GM19099 (cell line): ENCODE data around the gene SPATS2L.

Source experiments
- POLR2A ChIP-seq: IDR thresholded peaks from 3 replicates; pipeline ENCODE4 v1.6.1; 2011; ENCODE audit warnings: low read depth; ENCODE audit not compliant: insufficient read length; ENCODE audit errors: extremely low read depth

Gene SPATS2L

GRCh38 chr2:200482194-200482593 is 175.7 kb downstream of the SPATS2L start:
- TF ChIP-seq POLR2A = no peak

DNA sequence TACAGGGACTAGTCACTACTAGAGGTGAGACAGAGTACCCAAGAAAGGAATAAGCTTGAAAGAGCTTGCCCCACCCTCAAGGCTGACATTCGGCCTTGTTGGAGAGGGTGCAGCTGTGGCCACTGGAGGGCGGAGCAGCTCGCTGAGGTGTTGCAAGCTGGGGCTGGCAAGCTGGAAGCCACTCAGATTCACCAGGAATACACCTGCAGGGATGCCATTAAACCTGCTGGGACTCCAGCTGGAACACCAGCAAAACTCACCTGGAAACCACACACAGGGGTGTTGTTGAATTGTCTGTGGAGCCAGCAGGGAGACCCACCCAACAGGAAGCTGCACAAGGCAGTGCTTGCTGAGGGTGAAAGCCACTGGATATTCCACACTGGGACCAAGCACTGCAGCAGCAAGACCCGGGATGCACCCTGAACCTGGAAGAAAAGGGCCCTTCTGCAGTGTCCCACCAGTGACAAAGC is 177.3 kb downstream of the SPATS2L start:
- no peak for TF ChIP-seq POLR2A

DNA sequence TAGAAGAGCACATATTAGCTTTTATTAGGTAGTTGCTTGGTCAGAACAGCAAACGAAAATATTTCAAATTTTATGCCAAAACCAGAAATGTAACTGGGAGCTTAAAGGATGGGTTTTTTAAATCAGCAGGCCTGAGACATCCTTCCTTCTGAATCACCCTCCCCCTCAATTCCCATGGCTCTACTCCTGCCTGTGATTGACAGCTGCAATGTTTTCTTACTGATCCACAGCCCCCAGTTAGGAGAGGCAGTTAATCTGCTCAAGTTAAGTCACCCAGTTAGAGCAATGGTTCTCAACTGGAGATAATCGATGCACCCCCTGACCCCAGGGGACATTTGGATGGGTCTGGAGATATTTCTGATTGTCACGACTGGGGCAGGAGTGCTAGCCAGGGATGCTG is 178.4 kb downstream of the SPATS2L start:
- no peak for TF ChIP-seq POLR2A

- no peak for TF ChIP-seq POLR2A
These were observed 180.0 kb downstream of the SPATS2L start for GRCh38 chr2:200486529-200486928.

- no peak for TF ChIP-seq POLR2A
These were observed 181.7 kb downstream of the SPATS2L start for GRCh38 chr2:200488169-200488568.

GRCh38 chr2:200490001-200490400 is 183.5 kb downstream of the SPATS2L start:
- no peak for TF ChIP-seq POLR2A

- TF ChIP-seq POLR2A = no peak
These were observed 186.2 kb downstream of the SPATS2L start for GRCh38 chr2:200492656-200493055.

DNA sequence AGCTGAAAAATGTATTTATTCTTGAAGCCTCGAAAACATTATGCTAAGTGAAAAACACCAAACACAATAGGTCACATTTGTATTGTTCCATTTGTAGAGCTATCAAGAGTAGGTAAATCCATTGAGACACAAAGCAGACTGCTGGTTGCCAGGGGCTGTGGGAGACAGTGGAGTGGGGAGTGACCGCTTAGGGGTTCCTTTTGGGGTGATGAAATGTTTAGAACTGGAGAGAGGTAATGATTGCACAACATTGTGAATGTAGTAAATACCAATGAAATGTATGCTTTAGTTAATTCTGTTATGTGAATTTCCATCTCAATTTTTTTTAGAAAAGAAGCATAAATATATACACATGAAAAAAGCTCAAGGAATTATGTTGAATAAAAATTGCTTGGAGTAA is 187.6 kb downstream of the SPATS2L start:
- TF ChIP-seq POLR2A = no peak

DNA sequence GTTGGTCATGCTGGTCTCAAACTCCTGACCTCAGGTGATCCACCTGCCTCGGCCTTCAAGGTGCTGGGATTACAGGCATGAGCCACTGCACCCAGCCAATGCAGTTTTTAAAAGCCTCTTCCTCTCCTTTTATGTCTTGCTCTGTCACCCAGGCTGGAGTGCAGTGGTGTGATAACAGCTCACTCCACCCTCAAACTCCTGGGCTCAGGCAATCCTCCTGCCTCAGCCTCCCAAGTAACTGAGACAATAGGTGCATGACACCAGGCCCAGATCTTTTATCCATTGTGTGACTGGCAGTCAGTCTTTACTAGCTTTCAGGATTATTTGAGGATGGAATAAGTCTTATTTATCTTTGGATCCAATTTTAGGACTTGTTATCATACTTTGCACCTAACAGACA is 190.2 kb downstream of the SPATS2L start:
- no peak for TF ChIP-seq POLR2A

- no peak for TF ChIP-seq POLR2A
These were observed 192.1 kb downstream of the SPATS2L start for GRCh38 chr2:200498402-200499162.

- TF ChIP-seq POLR2A = no peak
These were observed 195.7 kb downstream of the SPATS2L start for GRCh38 chr2:200502196-200502595.

DNA sequence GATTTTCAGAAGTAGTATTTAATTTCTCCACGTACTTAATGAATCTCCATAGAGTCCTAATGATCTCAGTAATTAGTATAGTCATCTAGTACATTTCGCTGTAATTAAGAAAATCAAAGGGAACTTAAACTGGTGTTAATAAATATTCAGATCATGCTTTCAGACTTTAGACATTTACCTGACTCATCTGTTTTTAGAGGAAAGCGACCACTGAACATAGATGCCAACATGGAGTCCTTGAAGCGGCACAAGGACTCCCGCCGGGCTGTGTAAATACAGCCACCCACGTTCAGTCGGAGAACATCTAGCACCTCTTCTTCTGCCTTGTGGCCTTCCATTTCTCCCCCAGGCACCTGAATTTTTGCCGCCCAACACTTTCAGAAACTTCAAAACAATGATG is 200.2 kb downstream of the SPATS2L start:
- no peak for TF ChIP-seq POLR2A

DNA sequence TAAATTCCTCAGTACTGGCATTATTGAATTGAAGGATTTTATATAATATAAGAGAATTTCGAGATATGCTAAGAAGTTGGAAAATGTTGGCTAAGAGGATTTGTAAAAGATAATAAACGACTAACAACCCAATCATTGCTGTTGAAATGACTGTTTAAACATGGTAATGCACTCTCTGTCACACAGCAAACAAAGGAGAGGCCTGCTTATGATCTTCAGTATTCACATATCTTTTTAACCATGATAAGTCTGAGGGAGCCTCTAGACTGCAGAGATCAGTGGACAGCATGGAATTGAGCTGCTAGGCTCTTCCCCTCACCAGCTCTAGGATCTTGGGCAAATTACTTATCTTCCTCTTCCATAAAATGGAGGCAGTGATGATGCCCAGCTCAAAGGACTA is 200.7 kb downstream of the SPATS2L start:
- TF ChIP-seq POLR2A = no peak

DNA sequence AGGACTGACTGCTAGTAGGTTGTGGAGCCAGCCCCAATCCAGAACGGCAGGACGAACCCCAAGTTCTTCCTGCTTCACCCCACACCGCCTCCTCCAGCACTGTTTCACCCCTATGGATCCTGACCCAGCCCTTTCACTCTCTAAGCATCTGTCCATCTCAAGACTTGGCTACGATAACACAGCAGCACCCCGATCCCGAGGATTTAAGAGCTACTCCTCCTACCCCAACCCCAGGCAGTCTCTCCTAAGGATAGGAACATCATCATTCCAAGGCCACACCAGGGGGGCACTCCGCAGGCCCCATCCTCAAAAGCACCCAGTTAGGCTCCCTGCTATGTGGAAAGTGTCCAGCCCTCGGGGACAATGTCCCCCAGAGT is 202.7 kb downstream of the SPATS2L start:
- no peak for TF ChIP-seq POLR2A

GRCh38 chr2:200509612-200510433 is 203.3 kb downstream of the SPATS2L start, which contains the start of gene KCTD18:
Gene KCTD18, minus strand, starts transcription at chr2:200510068. Its CDS starts 3,052 bp downstream, at chr2:200507016.
- peak; percentile 87 for TF ChIP-seq POLR2A

DNA sequence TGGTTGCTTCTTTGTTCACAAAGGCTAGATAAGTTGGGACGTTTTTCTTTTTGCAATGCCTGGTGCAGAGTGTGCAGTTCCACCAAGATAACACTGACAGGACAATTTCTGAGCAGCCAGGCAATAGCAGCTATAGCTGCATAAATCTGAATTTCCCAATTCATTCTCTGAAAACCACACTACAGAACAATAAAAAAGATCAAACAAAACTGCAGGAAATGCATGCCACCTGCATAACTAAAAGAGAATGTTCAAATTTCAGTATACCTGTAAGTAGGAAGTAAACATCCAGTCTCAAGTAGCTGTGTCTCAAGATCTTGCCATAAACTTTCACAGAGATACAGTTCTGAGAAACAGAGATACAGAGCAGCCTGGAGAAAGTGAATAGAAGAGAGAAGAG is 208.7 kb downstream of the SPATS2L start:
- no peak for TF ChIP-seq POLR2A

DNA sequence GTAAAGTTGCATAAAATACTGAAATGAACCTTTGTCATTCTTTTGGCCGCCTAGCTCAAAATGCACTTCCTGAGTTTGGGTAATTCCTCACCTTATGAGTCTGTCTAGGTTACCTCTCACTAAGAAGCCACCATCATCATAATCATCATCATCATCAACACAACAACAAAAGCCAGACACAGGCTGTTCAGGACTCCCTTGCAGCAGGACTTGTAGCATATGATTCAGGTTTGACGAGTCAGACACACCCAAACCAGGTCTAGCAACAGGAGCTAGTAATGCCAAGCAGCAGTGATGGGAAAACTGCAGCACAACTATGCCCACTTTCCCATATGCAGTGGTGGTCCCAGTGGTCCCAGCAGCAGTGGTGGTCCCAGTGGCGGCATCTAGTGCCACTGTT is 216.7 kb downstream of the SPATS2L start:
- TF ChIP-seq POLR2A = no peak

- TF ChIP-seq POLR2A = no peak
These were observed 217.1 kb downstream of the SPATS2L start for GRCh38 chr2:200523604-200524003.
